Testis (tissue), 3 donors: Measurements from ENCODE around the gene GUCD1. TPM values are rescaled to one million over a fixed set of nuclear protein-coding genes. Genes with fewer than 3 reads are reported as not detected.
"Not testable (repeated sequence)": the region's sequence is repeated elsewhere in the genome, so short reads cannot be mapped to it uniquely, and the experiment has no call there.

Experiments
- DNase-seq: peaks from one replicate; pipeline ENCODE4 v3.0.0-alpha.2; 2019
- H3K27ac ChIP-seq, 2 donors: fragments of 200-600 bp; sonication (generic); one replicate each; pipeline ENCODE4 v1.5.1; 2019
- H3K27me3 ChIP-seq: fragments of 200-600 bp; sonication (generic); one replicate; pipeline ENCODE4 v1.5.1; 2019
- H3K36me3 ChIP-seq: fragments of 200-600 bp; sonication (generic); one replicate; pipeline ENCODE4 v1.5.1; 2017; ENCODE audit warnings: low read depth; ENCODE audit errors: missing control alignments
- H3K4me1 ChIP-seq: fragments of 200-600 bp; sonication (generic); one replicate; pipeline ENCODE4 v1.5.1; 2019
- H3K4me3 ChIP-seq, 2 donors: fragments of 200-600 bp; sonication (generic); one replicate each; pipeline ENCODE4 v1.5.1; 2017 to 2019
- H3K9me3 ChIP-seq: fragments of 200-600 bp; sonication (generic); one replicate; pipeline ENCODE4 v1.5.1; 2017
- CTCF ChIP-seq, 3 experiments: fragments of 450-650 bp in 2 of 3; fragments of 200-600 bp in 1 of 3; sonication (generic) in 1 of 3; IDR thresholded peaks; one replicate each; pipeline ENCODE4 v1.5.1; 2016 to 2019; ENCODE audit warnings: antibody characterized with exemption in 3 of 3, mild to moderate bottlenecking in 2 of 3, moderate library complexity in 1 of 3
- POLR2A ChIP-seq: fragments of 450-650 bp; IDR thresholded peaks from one replicate; pipeline ENCODE4 v1.6.1; 2017; ENCODE audit warnings: antibody characterized with exemption, mild to moderate bottlenecking, moderate library complexity
- WGBS, 2 donors: methylation state at CpG; one replicate each; pipeline ENCODE4 v1.1.5; 2018; 5-methylcytosine and 5-hydroxymethylcytosine counted together
- intact Hi-C: fragments of 100-400 bp; cut with DNase I; formaldehyde crosslinking; loops from one replicate; pipeline ENCODE4 v1.15.1; 2023; ENCODE audit warnings: low total_unique reads
- polyA plus RNA-seq: library from polyadenylated mRNA; stranded (reverse); fragments of 350-450 nt; fragmentation: Illumina TruSeq; extraction: RNeasy Lipid Tissue Mini Kit (QIAGEN cat#74804); gene quantifications from one replicate; pipeline ENCODE4 v1.2.3, GENCODE V29; 2014; ENCODE audit warnings: low read depth, low replicate concordance; ENCODE audit not compliant: insufficient read depth
- total RNA-seq, 2 donors: library from RNA; depleted of rRNA; stranded (reverse); fragments of >200 nt; gene quantifications; one replicate each; pipeline ENCODE4 v1.2.3, GENCODE V29; 2016

The GUCD1 gene
- total and polyA plus RNA-seq, 3 donors from 2014 or later: 91.7 to 123 (median 93.6) TPM

DNA sequence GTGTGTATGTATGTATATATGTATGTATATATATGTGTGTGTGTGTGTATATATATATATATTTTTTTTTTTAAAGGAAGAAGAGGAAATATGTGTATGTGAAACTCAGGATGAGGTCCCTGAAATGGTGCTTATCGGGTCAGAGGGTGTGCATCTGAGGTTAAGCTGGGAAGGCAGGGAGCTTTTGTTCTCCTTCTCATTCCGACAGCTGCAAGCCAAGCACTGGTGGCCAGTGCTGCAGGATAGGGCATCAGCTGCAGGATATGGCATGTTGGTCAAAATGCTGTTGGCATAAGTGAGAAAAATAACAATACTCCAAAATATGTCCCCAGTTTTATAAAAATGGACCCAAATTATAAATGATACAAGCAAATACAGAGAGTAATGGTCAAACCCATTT lies 8.3 kb upstream of the GUCD1 start:
- H3K27ac ChIP-seq: no peak overlapping the region
- no peaks in the 10 kb centered on the region for H3K27me3 ChIP-seq
- H3K36me3 ChIP-seq: no peaks in the 10 kb centered on the region
- 92 to 97% methylated on average over 2 of the region's 2 CpGs for WGBS, 2 donors
- no peaks in the 10 kb centered on the region for H3K9me3 ChIP-seq
- TF ChIP-seq POLR2A: no peak
- TF ChIP-seq CTCF (IDR thresholded peaks at IDR 0.05): no peak
- intact Hi-C loops: no loop called here
- peaks cover 9% of the 10 kb centered on the region for H3K4me1 ChIP-seq
- H3K4me3 ChIP-seq: no peak overlapping the region
- DNase-seq: no peak

GRCh38 chr22:24559471-24559870 lies 4.5 kb upstream of the GUCD1 start:
- Histone ChIP-seq H3K36me3 (no peaks in the 10 kb centered on the region), H3K9me3 (no peaks in the 10 kb centered on the region), H3K27me3 (no peaks in the 10 kb centered on the region), H3K4me1 (peaks cover 20% of the 10 kb centered on the region), H3K27ac (no peak overlapping the region), H3K4me3 (no peak overlapping the region)
- DNase-seq: no peak
- 39 to 43% methylated on average over 3 to 4 of the region's 4 CpGs for WGBS, 2 donors
- intact Hi-C loops: no loop called here
- TF ChIP-seq CTCF (IDR thresholded peaks at IDR 0.05): no peak
- no peak for TF ChIP-seq POLR2A

- no peak for TF ChIP-seq POLR2A
- peak in 1 of 3 experiments; percentile 32 for TF ChIP-seq CTCF (IDR thresholded peaks at IDR 0.05)
- Histone ChIP-seq H3K36me3 (no peaks in the 10 kb centered on the region), H3K27me3 (no peaks in the 10 kb centered on the region), H3K27ac (peak within 1 kb of the TSS; percentile 94 to 98), H3K9me3 (no peaks in the 10 kb centered on the region), H3K4me1 (peaks cover 39% of the 10 kb centered on the region), H3K4me3 (peak within 1 kb of the TSS; percentile 84 to 97)
- 0 to 1% methylated on average over 34 to 58 of the region's 59 CpGs for WGBS, 2 donors
- DNase-seq: peak; percentile 100
- intact Hi-C loops: no loop called here
Observed at GRCh38 chr22:24555165-24556039, 464 bp upstream of the GUCD1 start, which contains the start of gene SNRPD3. Gene SNRPD3 (plus strand): TSS chr22:24555999. CDS start chr22:24557675, 1,676 bp downstream.

DNA sequence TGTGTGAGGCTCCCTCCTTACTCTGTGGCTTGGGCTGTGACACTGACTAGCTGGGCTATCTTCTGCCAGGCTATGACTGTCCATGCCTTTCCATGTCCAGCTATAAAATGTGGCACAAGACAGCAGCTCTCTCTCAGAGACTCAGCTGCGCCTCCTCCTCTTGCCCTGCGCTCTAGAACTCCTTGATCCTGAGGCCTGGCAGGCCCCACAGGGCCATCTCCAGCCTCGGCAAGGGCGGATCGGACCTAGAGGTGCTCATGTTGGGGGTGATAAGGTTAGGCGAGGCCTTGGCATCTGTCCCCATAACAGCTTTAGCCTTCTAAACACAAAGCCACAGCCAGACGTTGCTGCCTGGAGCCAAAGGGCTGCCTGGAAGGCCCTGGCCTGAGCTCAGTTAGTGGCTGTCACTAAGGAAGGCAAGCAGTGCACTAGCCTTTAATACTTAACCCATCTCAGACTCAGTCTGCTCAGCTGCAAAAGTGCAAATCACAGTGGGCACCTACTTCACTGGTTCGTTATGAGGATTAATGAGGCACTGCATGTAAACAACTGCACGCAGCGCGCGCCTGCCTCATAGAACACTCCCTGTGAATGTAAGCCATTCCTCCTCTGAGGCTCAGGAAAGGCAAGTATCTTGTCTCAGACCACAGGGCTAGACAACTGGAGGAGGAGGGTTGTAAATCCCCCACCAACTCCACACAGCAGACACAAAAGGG lies 1.2 kb downstream of the GUCD1 start:
- peak; percentile 48 for DNase-seq
- no peaks in the 10 kb centered on the region for H3K9me3 ChIP-seq
- H3K4me3 ChIP-seq: peak overlapping the region; percentile 84 to 97
- intact Hi-C loops: no loop called here
- peak overlapping the region in 1 of 2 donors; percentile 98 for H3K27ac ChIP-seq
- 8 to 10% methylated on average over 9 to 11 of the region's 12 CpGs for WGBS, 2 donors
- H3K27me3 ChIP-seq: no peaks in the 10 kb centered on the region
- peaks cover 36% of the 10 kb centered on the region for H3K4me1 ChIP-seq
- H3K36me3 ChIP-seq: no peaks in the 10 kb centered on the region
- no peak for TF ChIP-seq CTCF (IDR thresholded peaks at IDR 0.05)
- no peak for TF ChIP-seq POLR2A

DNA sequence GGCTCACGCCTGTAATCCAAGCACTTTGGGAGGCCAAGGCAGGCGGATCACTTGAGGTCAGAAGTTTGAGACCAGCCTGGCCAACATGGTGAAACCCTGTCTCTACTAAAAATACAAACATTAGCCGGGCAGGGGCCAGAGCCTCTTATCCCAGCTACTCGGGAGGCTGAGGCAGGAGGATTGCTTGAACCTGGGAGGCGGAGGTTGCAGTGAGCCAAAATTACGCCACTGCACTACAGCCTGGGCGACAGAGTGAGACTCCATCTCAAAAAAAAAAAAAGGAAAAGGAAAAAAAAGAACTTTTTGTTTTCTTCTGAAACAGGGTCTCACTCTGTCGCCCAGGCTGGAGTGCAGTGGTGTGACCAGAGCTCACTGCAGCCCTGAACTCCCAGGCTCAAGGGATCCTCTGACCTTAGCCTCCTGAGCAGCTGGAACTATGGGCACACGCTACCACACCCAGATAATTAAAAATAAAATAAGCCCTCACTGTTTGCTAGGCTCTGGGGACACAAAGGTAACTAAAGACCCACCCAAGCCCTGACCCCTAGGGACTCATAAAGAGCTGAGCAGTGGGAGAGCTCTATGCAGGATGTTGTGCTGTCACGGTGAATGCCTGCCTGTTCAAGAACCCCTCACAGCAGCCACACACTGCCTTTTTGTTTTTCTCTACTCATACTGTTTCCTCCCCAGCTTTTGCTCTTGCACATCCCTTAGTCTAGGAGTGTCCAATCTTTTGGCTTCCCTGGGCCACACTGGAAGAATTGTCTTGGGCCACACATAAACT lies 2.2 kb downstream of the GUCD1 start:
- DNase-seq, H3K27ac ChIP-seq, H3K4me3 ChIP-seq, H3K9me3 ChIP-seq, H3K27me3 ChIP-seq, H3K36me3 ChIP-seq, intact Hi-C loops: not testable (repeated sequence)
- 72 to 82% methylated on average over 10 of the region's 10 CpGs for WGBS, 2 donors
- peaks cover 32% of the 10 kb centered on the region for H3K4me1 ChIP-seq
